Testis (tissue), 2 donors: Measurements from ENCODE around the gene ABCG1.

Experiments
- POLR2A ChIP-seq: fragments of 450-650 bp; IDR thresholded peaks from one replicate; pipeline ENCODE4 v1.6.1; 2017; ENCODE audit warnings: antibody characterized with exemption, mild to moderate bottlenecking, moderate library complexity
- TF ChIP-seq, protein P1 (sequence below), 3 experiments: fragments of 450-650 bp in 2 of 3; fragments of 200-600 bp in 1 of 3; sonication (generic) in 1 of 3; IDR thresholded peaks; one replicate each; pipeline ENCODE4 v1.5.1; 2016 to 2019; ENCODE audit warnings: antibody characterized with exemption in 3 of 3, mild to moderate bottlenecking in 2 of 3, moderate library complexity in 1 of 3

DNA sequence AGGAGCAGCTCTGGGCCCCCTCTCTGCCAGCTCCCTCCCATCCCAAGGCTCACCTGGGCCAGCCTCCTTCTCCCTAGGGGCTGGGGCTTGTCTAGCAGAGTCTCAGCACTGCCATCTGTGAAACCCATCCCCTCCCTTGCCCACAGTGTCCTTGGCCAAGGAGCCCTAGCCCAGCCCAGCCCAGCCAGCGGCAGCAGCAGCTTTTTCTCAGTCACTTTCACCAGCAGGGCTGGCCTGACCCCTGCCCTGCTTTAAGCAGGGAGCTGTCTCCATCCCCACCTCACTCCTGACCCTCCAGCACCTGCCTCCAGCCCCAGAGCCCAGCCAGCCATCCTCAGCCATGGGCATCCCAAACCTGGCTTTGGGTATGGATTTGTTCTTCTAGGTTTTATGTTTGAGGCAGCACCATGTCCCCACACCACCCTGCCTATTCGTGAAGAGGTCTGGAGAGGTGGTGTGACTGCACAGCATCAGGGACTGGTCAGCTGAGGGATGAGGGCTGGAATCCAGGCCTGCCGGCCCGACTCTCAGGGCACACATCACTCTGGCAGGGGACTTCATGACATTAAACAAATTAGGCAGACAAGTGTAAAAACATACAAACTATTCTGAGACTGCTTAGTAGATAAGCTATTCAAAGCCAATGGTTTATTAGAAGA lies 36.1 kb upstream of the ABCG1 start:
- no peak for TF ChIP-seq POLR2A
- TF ChIP-seq, protein P1, sequence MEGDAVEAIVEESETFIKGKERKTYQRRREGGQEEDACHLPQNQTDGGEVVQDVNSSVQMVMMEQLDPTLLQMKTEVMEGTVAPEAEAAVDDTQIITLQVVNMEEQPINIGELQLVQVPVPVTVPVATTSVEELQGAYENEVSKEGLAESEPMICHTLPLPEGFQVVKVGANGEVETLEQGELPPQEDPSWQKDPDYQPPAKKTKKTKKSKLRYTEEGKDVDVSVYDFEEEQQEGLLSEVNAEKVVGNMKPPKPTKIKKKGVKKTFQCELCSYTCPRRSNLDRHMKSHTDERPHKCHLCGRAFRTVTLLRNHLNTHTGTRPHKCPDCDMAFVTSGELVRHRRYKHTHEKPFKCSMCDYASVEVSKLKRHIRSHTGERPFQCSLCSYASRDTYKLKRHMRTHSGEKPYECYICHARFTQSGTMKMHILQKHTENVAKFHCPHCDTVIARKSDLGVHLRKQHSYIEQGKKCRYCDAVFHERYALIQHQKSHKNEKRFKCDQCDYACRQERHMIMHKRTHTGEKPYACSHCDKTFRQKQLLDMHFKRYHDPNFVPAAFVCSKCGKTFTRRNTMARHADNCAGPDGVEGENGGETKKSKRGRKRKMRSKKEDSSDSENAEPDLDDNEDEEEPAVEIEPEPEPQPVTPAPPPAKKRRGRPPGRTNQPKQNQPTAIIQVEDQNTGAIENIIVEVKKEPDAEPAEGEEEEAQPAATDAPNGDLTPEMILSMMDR (IDR thresholded peaks at IDR 0.05) = no peak
